ACHN (cell line): Measurements from ENCODE around the gene DOCK1.

Experiments used
- DNase-seq: peaks from one replicate; pipeline ENCODE4 v3.0.0-alpha.2; 2015
- in situ Hi-C: cut with HindIII; loops from 2 replicates; pipeline ENCODE4 v1.10.0; 2017; ENCODE audit warnings: low sequenced_read_pairs, low pct_ligation_motif_present, low pct_unique_long_range_greater_than_20kb

The DOCK1 gene

DNA sequence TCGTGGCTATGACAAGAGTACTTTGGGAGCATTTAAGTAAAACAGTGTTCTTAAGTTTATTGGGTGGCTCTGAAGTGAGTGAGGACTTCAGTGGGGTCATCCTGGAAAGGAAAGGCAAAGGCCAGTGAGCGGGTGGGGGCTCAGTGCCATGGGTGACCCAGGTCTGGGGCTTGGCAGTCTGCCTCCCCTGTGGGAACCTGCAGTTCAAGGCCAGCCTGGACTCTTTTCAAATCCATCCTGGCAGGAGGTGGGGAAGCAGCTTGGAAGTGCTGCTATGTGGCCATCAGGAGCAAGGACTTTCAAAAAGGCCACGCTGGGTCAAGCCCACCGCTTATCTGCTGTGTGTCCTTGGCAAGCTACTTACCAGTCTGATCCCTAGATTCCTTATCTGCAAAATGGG is 495.0 kb downstream of the DOCK1 start:
- no peak for DNase-seq
- in situ Hi-C loops = no loop called here

DNA sequence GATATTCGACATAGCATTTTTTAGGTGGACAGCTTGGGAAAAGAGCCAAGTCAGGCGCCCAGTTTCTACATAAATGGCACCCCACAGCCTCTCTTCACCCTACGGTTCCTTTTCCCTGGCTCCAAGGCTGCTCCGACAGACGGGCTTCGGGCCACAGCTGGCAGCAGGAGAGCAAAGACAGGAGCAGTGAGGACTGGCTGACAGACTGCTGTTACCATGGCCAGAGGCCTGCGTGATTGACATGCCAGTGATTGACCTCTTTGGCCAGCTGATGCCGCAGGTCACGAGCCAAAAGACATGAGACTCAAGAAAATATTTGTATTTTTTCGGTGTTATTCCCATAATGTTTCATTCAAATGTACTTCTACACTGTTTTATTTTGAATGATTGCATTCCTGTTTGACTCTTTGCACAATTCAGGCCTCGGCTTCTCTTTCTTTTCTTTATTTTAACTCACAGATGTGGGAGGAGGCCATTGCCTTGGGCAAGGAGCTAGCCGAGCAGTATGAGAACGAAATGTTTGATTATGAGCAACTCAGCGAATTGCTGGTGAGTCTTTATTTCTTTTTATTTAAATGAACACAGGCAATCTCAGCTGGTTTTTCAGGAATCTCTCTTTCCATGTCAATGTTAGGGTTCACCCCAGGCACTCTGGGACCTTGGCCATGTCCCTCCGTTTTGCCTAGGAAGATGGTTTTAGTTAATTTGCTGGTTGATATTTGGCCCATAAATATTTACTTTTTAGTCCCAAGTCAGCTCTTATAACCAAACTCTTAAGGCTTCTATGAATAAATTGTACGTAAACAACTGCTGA is 497.6 kb downstream of the DOCK1 start:
- no peak for DNase-seq
- in situ Hi-C loops = no loop called here

DNA sequence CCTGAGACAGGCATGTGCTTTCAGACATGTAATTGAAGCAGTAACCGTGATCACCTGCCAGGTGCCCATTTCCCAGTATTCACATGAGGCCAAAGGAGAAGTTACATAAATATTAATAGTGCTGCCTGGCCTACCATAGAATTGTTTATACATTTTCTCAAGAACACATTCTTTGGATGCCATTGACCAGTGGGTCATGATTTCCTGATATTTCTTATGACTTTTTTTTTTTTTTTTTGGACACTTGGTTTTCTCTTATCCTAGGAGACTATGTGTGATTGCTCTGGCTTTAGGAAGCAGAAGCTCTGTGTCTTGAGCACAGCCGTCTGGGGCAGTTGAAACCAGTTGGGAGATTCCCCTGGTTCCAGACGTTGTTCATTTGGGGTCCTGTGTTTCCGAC is 500.0 kb downstream of the DOCK1 start:
- DNase-seq = peak; percentile 71

DNA sequence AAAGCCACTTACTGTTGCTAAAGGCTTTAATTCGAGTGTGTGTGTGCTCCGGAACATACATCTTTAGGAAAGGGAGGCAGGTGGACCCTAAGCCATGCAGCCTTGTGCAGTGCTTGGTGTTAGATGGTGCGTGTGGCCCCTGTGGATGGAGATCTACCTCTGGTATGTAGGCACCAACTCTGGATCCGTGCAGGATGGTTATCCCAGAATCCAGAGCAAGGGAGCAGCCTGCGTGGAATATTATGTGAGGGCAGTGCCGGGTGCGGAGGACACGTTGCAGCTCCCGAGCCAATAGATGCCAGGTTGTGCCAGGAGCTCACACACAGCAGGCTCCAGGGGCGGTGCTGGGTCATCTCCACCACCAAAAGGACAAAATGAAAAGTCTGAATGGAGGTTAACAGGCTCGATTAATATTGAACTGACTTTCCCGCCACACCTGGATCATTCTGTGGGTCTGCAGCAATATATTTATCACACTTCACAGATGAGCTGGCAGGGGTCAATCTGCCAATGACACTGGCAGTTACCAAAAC is 500.9 kb downstream of the DOCK1 start:
- in situ Hi-C loops = no loop called here
- DNase-seq = no peak

More for the DNA sequence above, 500.0 kb downstream of the DOCK1 start:
- in situ Hi-C loops = no loop called here

DNA sequence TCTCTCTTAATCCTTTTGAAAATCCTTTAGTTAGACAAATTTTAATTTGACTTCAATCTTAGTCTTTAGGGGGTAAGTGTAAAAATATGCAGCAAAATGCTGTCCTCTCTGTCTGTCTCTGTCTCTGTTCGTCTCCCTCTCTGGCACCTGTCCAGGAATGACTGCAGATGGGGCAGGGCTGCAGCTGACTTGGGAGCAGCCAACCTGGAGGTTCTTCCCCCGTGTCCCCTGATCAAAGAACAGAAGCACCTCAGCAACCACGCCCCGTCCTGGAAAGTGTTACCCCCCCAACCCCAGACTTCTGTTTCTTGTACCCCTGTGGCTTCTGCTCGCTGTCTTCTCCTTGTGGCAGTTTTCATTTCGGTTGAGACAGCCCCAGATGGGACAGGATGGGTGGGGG is 502.3 kb downstream of the DOCK1 start:
- in situ Hi-C loops = no loop called here
- no peak for DNase-seq

DNA sequence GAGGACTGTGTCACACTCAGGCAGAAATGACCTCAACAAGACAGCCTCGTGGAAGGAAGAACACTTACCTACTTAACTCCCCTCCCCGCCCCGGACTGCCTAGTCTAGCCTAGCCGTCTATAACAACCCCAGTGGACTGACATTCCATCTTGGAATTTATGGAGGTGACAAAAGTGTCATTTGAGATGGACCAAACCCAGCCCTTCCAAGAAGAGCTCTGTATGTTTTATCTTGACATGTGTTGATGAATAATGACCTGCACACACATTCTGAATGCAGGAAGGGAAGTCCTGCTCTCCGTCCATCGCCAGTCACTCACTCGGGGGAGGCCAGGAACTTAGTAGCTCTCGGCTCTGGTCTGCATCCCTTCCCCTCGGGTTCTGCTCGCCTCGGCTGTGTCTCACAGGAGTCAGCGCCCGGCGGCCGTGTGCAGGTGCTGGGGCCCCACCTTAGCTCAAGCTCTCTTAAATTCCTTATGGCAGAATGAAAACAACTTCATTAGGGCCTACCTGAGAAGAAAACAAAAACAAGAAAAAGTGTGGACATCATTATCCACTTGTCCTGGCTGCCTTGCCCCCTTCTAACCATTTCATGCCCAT is 503.0 kb downstream of the DOCK1 start:
- in situ Hi-C loops = no loop called here
- no peak for DNase-seq

DNA sequence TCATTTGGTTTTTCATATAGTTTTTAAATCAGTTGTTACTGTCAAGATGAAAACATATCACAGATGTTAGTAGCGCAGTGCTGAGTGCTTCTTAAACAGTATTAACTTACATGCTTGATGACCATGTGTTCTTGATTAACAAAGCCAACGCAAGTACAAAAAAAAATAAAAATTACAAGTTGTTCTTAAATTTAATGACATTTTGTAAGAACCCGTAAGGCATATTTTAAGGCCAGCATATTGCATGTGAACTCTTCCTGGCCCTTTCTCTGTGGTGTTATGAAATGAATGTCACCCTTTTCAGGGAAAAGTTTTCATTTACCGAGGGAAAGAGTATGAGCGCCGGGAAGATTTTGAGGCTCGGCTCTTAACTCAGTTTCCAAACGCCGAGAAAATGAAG is 503.5 kb downstream of the DOCK1 start:
- in situ Hi-C loops = no loop called here
- no peak for DNase-seq

DNA sequence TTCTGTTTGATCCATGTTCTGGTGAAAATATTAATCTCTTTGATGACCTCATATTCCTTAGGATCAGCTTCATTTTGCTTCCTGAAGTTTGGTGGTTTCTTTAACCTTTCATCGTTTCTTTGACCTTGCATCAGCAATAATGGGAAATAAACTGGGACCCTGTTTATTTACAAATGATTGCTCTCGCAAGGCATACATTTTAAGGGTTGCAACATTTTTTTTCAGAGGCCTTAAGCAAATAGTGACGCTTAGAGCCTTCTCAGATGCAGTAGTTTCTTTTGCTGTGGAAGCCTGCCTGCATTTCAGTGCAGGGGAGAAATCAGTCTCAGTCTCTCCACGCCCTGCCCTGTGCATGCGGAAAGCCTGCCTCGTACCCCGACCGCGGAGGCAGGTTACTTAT is 504.8 kb downstream of the DOCK1 start:
- DNase-seq = no peak
- in situ Hi-C loops = no loop called here

DNA sequence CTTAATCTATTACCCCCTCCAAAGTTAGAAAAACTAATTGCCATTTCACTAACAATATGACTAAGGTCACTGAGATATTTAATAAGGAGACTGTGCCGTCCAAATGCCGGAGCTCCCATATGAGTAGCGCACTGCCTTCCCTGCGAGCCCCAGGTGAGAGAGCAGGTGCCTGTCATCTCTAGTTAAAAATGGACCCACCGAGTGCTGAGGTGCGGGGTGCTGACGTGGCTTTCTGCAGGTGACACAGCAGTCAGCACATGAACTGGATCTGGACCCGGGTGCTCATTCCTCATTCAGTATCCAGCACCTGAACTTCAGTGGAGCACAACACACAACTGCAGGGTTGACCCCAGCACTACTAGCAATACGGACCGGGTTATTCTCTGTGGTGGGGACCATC is 505.8 kb downstream of the DOCK1 start:
- in situ Hi-C loops = no loop called here
- no peak for DNase-seq

DNA sequence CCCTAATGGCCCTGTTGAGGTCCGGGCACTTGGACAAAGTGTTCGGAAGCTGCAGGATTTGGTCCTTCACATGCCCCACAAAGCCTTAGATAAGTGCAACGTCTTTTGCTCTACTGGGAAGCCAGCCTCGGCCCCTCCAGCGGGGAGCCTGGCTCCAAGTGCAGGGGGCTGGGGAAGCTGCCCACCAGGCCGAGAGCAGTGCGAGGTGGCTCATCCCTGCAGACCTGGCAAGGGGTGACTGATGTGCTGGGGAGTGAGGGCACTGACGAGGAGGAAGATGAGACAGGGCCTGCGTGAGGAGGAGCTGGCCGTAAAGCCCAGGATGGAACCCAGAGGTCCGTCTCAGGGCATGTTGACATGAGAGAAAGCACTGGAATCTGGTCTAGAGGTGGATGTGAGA is 508.1 kb downstream of the DOCK1 start:
- DNase-seq = no peak
- in situ Hi-C loops = no loop called here

DNA sequence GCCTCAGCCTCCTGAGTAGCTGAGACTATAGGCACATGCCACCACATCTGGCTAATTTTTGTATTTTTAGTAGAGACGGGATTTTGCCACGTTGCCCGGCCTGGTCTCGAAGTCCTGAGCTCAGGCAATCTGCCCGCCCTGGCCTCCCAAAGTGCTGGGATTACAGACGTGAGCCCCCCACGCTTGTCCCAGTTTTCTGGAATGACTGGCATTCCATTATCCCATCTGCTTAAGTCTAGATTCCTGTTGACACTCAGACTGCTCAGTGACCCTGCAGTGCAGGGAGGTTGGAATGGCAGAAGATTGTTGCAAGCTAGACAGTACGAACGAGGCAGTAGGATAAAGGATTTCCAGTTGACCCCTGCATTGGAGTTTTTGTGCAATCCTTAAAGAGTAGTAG is 508.8 kb downstream of the DOCK1 start:
- in situ Hi-C loops = no loop called here
- no peak for DNase-seq

DNA sequence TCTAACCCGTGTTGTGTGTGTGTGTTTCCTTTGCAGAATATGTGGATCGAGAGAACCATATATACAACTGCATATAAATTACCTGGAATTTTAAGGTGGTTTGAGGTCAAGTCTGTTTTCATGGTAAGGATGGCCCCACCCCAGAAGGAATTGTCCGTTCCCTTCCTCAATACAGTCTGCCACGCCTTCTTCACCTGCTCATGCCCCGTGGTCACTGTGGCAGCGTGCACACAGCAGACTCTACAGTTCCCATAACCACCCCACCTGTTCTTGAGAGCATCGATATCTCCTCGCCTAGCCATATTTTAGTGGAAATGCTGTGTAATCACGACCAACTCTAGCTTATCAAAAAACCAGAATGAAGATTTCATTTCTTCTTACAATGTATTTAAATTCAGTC is 509.9 kb downstream of the DOCK1 start:
- in situ Hi-C loops = no loop called here
- no peak for DNase-seq

DNA sequence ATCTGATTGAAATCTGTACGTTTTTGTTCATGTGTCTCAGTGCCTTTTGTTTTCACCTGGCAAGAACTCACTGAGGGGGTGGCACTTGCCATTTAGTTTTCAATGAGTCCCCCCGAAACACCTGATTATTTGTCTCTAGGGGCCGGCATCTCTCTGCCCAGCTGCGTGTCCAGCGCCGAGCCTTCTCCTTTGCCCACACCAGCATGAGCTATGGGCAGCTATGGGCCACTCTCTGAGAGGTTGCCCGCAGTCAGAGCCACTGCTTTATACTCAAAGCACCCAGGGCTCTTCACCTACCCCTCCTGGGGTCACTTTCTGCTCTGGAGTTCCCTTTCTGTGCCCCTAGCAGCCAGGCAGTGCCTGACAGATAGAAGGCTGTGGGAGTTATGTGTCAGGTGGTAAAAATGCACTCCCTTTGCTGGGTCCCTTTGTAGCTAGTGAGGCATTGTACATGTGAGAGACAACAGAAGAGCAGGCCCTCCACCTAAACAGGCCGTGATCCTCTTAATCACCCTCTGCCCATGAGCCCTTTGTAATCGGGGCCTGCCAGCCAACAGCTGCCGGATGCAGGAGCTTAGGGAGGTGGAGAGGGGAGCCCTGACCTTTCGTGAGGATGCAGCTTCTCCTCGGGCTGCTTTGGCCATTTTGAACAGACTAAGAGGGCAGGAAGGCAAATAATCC is 510.8 kb downstream of the DOCK1 start:
- DNase-seq = no peak

DNA sequence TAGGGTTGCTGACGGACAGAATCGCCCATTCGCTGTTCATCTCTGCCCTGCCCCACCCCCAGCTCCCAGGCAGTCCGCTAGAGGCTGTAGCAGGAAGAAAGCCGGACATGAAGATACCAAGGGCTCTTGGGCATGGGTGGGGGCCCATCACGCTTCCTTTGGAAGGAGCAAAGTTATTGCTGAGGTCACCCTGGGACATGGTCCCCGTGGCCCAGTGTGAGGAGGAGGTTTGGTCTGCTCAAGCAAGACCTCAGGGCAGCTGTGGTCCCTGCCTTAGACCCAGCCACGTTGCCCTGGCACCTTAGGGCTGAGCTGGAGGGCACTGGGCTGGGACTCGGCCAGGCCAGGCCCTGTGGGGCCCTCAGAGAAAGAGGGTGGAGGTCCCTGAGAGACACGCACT is 511.8 kb downstream of the DOCK1 start:
- in situ Hi-C loops = no loop called here
- DNase-seq = no peak

More for the DNA sequence above, 510.8 kb downstream of the DOCK1 start:
- in situ Hi-C loops = no loop called here

DNA sequence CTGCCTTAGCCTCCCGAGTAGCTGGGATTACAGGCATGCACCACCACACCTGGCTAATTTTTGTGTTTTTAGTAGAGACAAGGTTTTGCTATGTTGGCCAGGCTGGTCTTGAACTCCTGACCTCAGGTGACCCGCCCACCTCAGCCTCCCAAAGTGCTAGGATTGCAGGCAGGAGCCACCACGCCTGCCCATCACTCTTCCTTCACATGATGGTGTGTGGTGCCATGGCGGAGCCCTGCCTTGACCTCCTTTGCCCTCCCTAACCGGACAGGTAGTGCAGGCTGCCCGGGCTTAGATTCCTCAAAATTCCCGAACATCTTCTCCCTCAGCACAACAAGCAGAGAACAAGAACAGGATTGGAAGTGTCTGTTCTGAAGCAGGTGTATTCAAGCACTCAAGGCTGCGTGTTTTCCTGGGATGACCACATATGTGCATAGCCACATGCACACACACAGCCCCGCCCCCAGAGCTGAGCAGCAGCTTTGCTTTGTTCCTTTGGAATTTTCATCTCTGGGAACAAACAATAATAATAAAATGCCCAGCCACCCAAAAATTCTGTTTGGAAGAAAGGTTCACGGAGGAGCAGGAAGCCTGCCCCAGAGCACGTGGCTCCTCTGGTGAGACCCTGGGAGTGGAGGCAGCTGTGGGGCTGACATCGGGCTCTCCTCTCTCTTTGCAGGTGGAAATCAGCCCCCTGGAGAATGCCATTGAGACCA is 512.6 kb downstream of the DOCK1 start:
- no peak for DNase-seq
- in situ Hi-C loops = no loop called here

DNA sequence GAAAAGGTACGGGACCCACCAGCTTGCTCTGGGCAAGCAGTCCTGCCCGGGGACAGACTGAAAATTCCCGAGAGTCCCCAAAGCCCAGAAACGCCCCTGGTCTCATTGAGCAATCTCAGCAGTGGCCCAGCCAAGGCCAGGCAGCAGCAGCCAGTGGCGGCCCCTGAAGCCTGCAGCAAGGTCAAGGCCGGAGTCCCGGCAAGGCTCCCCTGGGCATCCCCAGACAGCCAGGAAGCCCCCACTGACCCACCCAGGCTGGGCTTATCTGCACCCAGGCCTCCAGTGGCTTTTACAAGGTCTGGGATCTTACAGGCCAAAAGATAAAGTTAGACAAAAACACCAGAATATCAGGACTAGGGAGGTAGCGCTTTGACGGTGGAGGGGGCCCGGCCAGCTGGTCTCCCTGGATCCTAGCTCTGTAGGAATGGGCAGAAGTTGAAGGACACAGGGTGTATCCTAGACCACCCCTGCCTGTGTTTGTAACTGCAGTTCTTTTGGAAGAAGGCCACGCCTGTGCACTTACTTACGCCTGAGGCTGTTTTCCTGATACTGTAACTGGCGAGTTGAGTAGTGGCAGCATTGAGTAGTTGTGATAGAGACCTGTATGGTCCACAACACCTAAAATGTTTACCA is 513.4 kb downstream of the DOCK1 start:
- in situ Hi-C loops = no loop called here
- no peak for DNase-seq

DNA sequence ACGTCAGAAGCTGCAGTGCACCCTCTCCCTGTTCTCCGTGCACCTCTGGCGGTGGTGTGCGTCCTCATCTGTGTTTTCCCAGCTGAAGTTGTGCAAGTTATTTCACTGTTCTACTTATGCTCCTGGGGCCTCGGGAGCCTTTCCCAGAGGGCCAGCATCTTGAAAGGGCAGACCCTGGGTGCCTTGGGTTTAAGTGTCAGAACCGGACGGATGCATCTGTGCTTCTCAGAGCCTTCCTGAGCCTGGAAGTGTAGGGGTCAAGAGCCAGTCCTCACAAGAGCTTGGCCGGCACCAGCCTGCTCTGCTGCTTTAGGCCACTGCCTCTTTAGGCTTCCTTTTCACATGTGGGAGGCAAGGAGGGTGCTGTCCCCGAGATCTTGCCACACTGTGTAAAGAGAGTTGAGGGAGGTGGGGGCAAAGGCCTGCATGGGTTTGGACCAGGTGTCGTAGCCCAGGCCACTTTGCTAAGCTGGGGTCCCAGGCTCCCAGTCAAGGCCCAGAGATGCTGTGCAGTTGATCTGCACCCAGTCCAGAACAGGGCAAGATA is 515.0 kb downstream of the DOCK1 start:
- in situ Hi-C loops = no loop called here
- DNase-seq = no peak

DNA sequence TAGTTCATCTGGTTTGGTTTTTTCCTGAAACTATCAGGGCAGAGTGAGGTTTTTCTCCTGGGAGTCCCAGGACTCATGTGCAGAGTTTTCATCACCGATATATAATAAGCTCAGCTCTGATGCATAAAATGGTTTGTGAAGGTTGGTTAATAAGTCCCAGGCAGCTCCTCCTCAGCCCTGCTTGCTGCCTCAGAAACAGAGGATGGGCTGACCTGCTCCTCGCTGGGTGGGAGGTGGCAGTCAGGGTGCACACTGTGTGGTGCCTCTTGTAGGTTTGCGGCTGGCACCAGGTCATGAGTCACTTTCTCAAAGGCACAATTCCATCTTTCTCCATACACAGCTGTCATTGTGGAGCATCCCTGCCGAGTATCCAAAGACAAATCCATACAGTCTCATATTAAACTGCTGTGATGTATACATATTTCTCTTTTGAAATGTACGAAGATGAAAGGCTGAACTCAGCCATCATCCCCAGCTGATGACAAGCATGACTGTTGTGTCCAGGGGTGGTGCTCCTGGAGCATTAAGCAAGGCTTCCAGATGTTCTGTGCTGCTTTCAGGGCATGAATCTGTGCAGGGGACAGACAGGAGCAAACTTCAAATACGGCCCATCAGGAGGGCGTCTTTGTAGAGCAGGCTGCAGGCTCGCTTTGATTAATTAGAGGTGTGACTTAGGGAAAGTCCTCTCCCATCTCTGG is 518.1 kb downstream of the DOCK1 start:
- in situ Hi-C loops = no loop called here
- no peak for DNase-seq
